Progenitor cell of endocrine pancreas (in vitro differentiated cells): ENCODE measurements around the gene FRS2. TPM values are rescaled to one million over a fixed set of nuclear protein-coding genes. Genes with fewer than 3 reads are reported as not detected.
A peak's percentile ranks its signal among the peaks of the same experiment; 100 is the strongest.

Source experiments
- DNase-seq: peaks from one replicate; pipeline ENCODE4 v3.0.0; 2021; ENCODE audit warnings: low spot score; ENCODE audit not compliant: unreplicated experiment
- H3K27ac Mint-ChIP-seq: 2 replicates; pipeline ENCODE4 v1.8.0; 2021; ENCODE audit warnings: mild to moderate bottlenecking, moderate library complexity, mixed read lengths
- H3K27me3 Mint-ChIP-seq: 2 replicates; pipeline ENCODE4 v1.8.0; 2021; ENCODE audit warnings: mixed read lengths
- H3K36me3 Mint-ChIP-seq: 2 replicates; pipeline ENCODE4 v1.8.0; 2022; ENCODE audit warnings: mixed read lengths; ENCODE audit not compliant: insufficient read depth
- H3K4me1 Mint-ChIP-seq: 2 replicates; pipeline ENCODE4 v1.8.0; 2021; ENCODE audit warnings: low read depth, mixed read lengths
- H3K4me3 Mint-ChIP-seq: 2 replicates; pipeline ENCODE4 v1.8.0; 2021; ENCODE audit warnings: low read depth, mild to moderate bottlenecking, moderate library complexity, mixed read lengths
- H3K9me3 Mint-ChIP-seq: 2 replicates; pipeline ENCODE4 v1.8.0; 2021; ENCODE audit warnings: low read depth, mixed read lengths
- CTCF ChIP-seq: fragments of 200-600 bp; sonication (generic); IDR thresholded peaks from one replicate; pipeline ENCODE4 v1.5.0; 2021; ENCODE audit warnings: antibody characterized with exemption, mild to moderate bottlenecking; ENCODE audit not compliant: unreplicated experiment
- total RNA-seq: library from RNA; stranded (reverse); gene quantifications from 2 replicates; pipeline ENCODE4 v1.2.1, GENCODE V29; 2021

Gene FRS2
- total RNA-seq, 1 donor from 2014 or later = 42.6 TPM

GRCh38 chr12:69553628-69554248 is 83.5 kb downstream of the FRS2 start:
- no peak overlapping the region for H3K4me3 Mint-ChIP-seq
- H3K4me1 Mint-ChIP-seq = peaks cover 14% of the 10 kb centered on the region
- DNase-seq = no peak
- H3K27me3 Mint-ChIP-seq = no peaks in the 10 kb centered on the region
- no peaks in the 10 kb centered on the region for H3K9me3 Mint-ChIP-seq
- peak overlapping the region; percentile 69 for H3K27ac Mint-ChIP-seq
- peaks cover 1% of the 10 kb centered on the region for H3K36me3 Mint-ChIP-seq
- no peak for TF ChIP-seq CTCF

- Mint-ChIP-seq H3K9me3 (no peaks in the 10 kb centered on the region), H3K27ac (no peak overlapping the region), H3K4me1 (peaks cover 14% of the 10 kb centered on the region), H3K36me3 (peaks cover 1% of the 10 kb centered on the region), H3K27me3 (no peaks in the 10 kb centered on the region), H3K4me3 (no peak overlapping the region)
- DNase-seq = no peak
- no peak for TF ChIP-seq CTCF
These were observed 85.3 kb downstream of the FRS2 start for GRCh38 chr12:69555461-69555860.

GRCh38 chr12:69556383-69556782 is 86.2 kb downstream of the FRS2 start:
- Mint-ChIP-seq H3K4me1 (peaks cover 14% of the 10 kb centered on the region), H3K27ac (peak overlapping the region; percentile 59), H3K36me3 (no peaks in the 10 kb centered on the region), H3K27me3 (no peaks in the 10 kb centered on the region), H3K4me3 (no peak overlapping the region), H3K9me3 (no peaks in the 10 kb centered on the region)
- no peak for DNase-seq
- TF ChIP-seq CTCF = no peak

GRCh38 chr12:69563166-69563762 is 93.1 kb downstream of the FRS2 start:
- no peak overlapping the region for H3K27ac Mint-ChIP-seq

GRCh38 chr12:69566603-69567002 is 96.4 kb downstream of the FRS2 start:
- Mint-ChIP-seq H3K4me3 (no peak overlapping the region), H3K36me3 (peaks cover 7% of the 10 kb centered on the region), H3K9me3 (no peaks in the 10 kb centered on the region), H3K4me1 (no peaks in the 10 kb centered on the region), H3K27me3 (no peaks in the 10 kb centered on the region), H3K27ac (peak overlapping the region; percentile 3)
- TF ChIP-seq CTCF = peak; percentile 11
- DNase-seq = no peak

More at GRCh38 chr12:69563166-69563762, 93.1 kb downstream of the FRS2 start:
- peaks cover 1% of the 10 kb centered on the region for H3K36me3 Mint-ChIP-seq
- no peak overlapping the region for H3K4me3 Mint-ChIP-seq
- DNase-seq = no peak
- TF ChIP-seq CTCF = no peak
- no peaks in the 10 kb centered on the region for H3K27me3 Mint-ChIP-seq
- no peaks in the 10 kb centered on the region for H3K9me3 Mint-ChIP-seq
- H3K4me1 Mint-ChIP-seq = no peaks in the 10 kb centered on the region
